DND-41 (cell line): ENCODE data around the gene HDLBP.

Experiments
- ATAC-seq: fragments of 200-7000 bp; cut with Tn5 transposase; 3 replicates; pipeline ENCODE4 v1.9.1; 2021; ENCODE audit warnings: low read depth; ENCODE audit not compliant: insufficient read depth
- DNase-seq: peaks from one replicate; pipeline ENCODE4 v3.0.0-alpha.2; 2020
- H2AFZ ChIP-seq: 2 replicates; pipeline ENCODE4 v1.6.0; 2012; ENCODE audit warnings: low read depth, low read length
- H3K27ac ChIP-seq: 2 replicates; pipeline ENCODE4 v1.5.1; 2012; ENCODE audit warnings: low read length, inconsistent platforms
- H3K27me3 ChIP-seq: fragments of 200-600 bp; sonication (generic); 2 replicates; pipeline ENCODE4 v1.6.0; 2012; ENCODE audit warnings: low read length, mild to moderate bottlenecking, inconsistent platforms; ENCODE audit not compliant: insufficient read depth, poor library complexity
- H3K36me3 ChIP-seq: 2 replicates; pipeline ENCODE4 v1.5.1; 2012; ENCODE audit warnings: low read length, inconsistent platforms; ENCODE audit not compliant: insufficient read depth
- H3K4me1 ChIP-seq: 2 replicates; pipeline ENCODE4 v1.5.1; 2012; ENCODE audit warnings: mild to moderate bottlenecking, low read length; ENCODE audit not compliant: insufficient read depth
- H3K4me2 ChIP-seq: 2 replicates; pipeline ENCODE4 v1.6.0; 2012; ENCODE audit warnings: mild to moderate bottlenecking, moderate library complexity, low read length, inconsistent platforms; ENCODE audit not compliant: insufficient read depth
- H3K4me3 ChIP-seq, 2 experiments: fragments of 200-600 bp in 1 of 2; shearing (Covaris generic) in 1 of 2; 2 replicates each; pipeline ENCODE4 v1.5.1; 2012 to 2016; ENCODE audit warnings: inconsistent platforms in 2 of 2, low read length in 2 of 2, mild to moderate bottlenecking in 2 of 2, low read depth in 1 of 2, moderate library complexity in 1 of 2
- H3K79me2 ChIP-seq: 2 replicates; pipeline ENCODE4 v1.6.0; 2012; ENCODE audit warnings: low read length, inconsistent platforms; ENCODE audit not compliant: insufficient read depth
- H3K9ac ChIP-seq: 2 replicates; pipeline ENCODE4 v1.6.0; 2012; ENCODE audit warnings: low read depth, mild to moderate bottlenecking, inconsistent platforms, low read length, moderate library complexity
- H3K9me3 ChIP-seq: 2 replicates; pipeline ENCODE4 v1.5.1; 2012; ENCODE audit warnings: low read length, moderate library complexity, mild to moderate bottlenecking, inconsistent platforms; ENCODE audit not compliant: insufficient read depth, severe bottlenecking
- H4K20me1 ChIP-seq: 2 replicates; pipeline ENCODE4 v1.6.0; 2012; ENCODE audit warnings: low read length; ENCODE audit not compliant: insufficient read depth
- EZH2 ChIP-seq: IDR thresholded peaks from 3 replicates; pipeline ENCODE4 v1.6.1; 2012; ENCODE audit warnings: borderline replicate concordance, low read depth, mild to moderate bottlenecking, moderate library complexity, low read length, inconsistent platforms; ENCODE audit not compliant: severe bottlenecking
- TF ChIP-seq, protein P1 (sequence below): IDR thresholded peaks from 2 replicates; pipeline ENCODE4 v1.5.1; 2012; ENCODE audit warnings: borderline replicate concordance, low read length, moderate library complexity, mild to moderate bottlenecking; ENCODE audit not compliant: poor library complexity, severe bottlenecking; ENCODE audit errors: extremely low read depth

The HDLBP gene

DNA sequence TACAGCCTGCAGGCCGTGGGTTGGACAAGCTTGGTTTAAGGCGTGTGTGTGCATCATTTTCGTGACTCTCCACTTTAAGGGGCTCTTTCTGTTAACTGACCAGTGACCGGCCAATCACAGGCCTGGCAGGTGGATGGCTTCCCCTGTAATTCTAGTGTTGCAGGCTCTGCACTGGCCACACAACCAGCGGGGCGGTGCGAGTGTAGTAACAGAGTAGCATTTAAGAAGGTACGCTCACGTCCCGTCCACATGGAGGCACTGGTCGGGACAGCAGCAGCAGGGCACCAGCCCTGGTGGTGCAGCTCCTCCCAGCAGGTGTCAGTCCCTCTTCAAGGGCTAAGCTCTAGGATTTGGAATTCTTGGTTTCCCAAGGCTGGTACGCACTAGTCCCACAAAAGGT is 135.0 kb downstream of the HDLBP start:
- Histone ChIP-seq H3K9ac (no peak overlapping the region), H3K4me2 (no peak overlapping the region), H4K20me1 (no peaks in the 10 kb centered on the region), H3K27me3 (no peaks in the 10 kb centered on the region), H3K4me1 (no peaks in the 10 kb centered on the region), H3K27ac (no peak overlapping the region), H3K4me3 (no peak overlapping the region), H2AFZ (no peak overlapping the region), H3K79me2 (no peaks in the 10 kb centered on the region), H3K36me3 (peaks cover 38% of the 10 kb centered on the region), H3K9me3 (no peaks in the 10 kb centered on the region)
- DNase-seq (no peak), ATAC-seq (no peak)
- TF ChIP-seq, protein P1, sequence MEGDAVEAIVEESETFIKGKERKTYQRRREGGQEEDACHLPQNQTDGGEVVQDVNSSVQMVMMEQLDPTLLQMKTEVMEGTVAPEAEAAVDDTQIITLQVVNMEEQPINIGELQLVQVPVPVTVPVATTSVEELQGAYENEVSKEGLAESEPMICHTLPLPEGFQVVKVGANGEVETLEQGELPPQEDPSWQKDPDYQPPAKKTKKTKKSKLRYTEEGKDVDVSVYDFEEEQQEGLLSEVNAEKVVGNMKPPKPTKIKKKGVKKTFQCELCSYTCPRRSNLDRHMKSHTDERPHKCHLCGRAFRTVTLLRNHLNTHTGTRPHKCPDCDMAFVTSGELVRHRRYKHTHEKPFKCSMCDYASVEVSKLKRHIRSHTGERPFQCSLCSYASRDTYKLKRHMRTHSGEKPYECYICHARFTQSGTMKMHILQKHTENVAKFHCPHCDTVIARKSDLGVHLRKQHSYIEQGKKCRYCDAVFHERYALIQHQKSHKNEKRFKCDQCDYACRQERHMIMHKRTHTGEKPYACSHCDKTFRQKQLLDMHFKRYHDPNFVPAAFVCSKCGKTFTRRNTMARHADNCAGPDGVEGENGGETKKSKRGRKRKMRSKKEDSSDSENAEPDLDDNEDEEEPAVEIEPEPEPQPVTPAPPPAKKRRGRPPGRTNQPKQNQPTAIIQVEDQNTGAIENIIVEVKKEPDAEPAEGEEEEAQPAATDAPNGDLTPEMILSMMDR: no peak
- TF ChIP-seq EZH2: no peak

DNA sequence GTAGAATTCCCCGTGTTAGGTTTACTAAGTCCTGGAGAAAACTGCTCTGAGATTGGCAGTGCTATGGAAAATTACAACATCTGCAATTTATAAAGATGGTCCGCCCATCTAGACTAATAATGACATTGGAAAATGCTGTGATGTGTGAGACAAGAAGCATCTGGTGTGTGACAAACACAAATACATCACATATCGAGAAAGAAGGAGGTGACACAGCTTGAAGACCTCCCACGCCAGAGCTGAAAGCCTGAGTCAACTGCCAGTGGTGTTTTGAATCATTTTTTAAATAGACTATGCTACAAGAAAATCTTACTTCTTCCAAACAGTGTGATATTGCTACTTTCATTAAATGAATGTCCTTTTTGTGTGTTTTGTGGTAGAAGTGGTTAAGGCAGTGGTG is 135.6 kb downstream of the HDLBP start:
- Histone ChIP-seq H2AFZ (no peak overlapping the region), H3K36me3 (peaks cover 44% of the 10 kb centered on the region), H3K9ac (no peak overlapping the region; the same call in 1 of the 2 replicates), H3K4me2 (no peak overlapping the region), H3K79me2 (no peaks in the 10 kb centered on the region), H3K4me1 (no peaks in the 10 kb centered on the region), H3K27me3 (no peaks in the 10 kb centered on the region), H3K4me3 (no peak overlapping the region), H3K27ac (no peak overlapping the region), H4K20me1 (no peaks in the 10 kb centered on the region), H3K9me3 (no peaks in the 10 kb centered on the region)
- no peak for ATAC-seq
- TF ChIP-seq EZH2: no peak
- TF ChIP-seq, protein P1: no peak
- DNase-seq: no peak

- no peak overlapping the region for H3K9ac ChIP-seq
- no peaks in the 10 kb centered on the region for H3K27me3 ChIP-seq
- H3K9me3 ChIP-seq: no peaks in the 10 kb centered on the region
- H3K4me3 ChIP-seq: no peak overlapping the region
- no peak overlapping the region for H2AFZ ChIP-seq
- no peak for DNase-seq
- no peak overlapping the region for H3K27ac ChIP-seq
- H3K4me1 ChIP-seq: no peaks in the 10 kb centered on the region
- H3K36me3 ChIP-seq: peaks cover 49% of the 10 kb centered on the region
- no peak overlapping the region for H3K4me2 ChIP-seq
- H3K79me2 ChIP-seq: no peaks in the 10 kb centered on the region
- H4K20me1 ChIP-seq: no peaks in the 10 kb centered on the region
- no peak for ATAC-seq
- TF ChIP-seq, protein P1: no peak
- TF ChIP-seq EZH2: no peak
Measured at GRCh38 chr2:241178961-241179360, 136.5 kb downstream of the HDLBP start.
